Adrenal gland (tissue), 5 donors: ENCODE measurements around the gene MGRN1.

Experiments used
- POLR2A ChIP-seq, 2 donors: fragments of 450-650 bp; IDR thresholded peaks; one replicate each; pipeline ENCODE4 v1.6.1; 2017; ENCODE audit warnings: antibody characterized with exemption in 2 of 2, mild to moderate bottlenecking in 2 of 2, moderate library complexity in 1 of 2
- TF ChIP-seq, protein P1 (sequence below), 6 experiments: fragments of 450-650 bp in 4 of 6; fragments of 200-600 bp in 2 of 6; sonication (generic) in 1 of 6; IDR thresholded peaks; 1 replicate in 5 of 6; 2 replicates in 1 of 6; pipeline versions ENCODE4 v1.5.1 to v1.8.0; 2016 to 2021; ENCODE audit warnings: antibody characterized with exemption in 6 of 6, mild to moderate bottlenecking in 2 of 6, moderate library complexity in 1 of 6
- donor health status: DM: no; HTN: no; CAD: no.

DNA sequence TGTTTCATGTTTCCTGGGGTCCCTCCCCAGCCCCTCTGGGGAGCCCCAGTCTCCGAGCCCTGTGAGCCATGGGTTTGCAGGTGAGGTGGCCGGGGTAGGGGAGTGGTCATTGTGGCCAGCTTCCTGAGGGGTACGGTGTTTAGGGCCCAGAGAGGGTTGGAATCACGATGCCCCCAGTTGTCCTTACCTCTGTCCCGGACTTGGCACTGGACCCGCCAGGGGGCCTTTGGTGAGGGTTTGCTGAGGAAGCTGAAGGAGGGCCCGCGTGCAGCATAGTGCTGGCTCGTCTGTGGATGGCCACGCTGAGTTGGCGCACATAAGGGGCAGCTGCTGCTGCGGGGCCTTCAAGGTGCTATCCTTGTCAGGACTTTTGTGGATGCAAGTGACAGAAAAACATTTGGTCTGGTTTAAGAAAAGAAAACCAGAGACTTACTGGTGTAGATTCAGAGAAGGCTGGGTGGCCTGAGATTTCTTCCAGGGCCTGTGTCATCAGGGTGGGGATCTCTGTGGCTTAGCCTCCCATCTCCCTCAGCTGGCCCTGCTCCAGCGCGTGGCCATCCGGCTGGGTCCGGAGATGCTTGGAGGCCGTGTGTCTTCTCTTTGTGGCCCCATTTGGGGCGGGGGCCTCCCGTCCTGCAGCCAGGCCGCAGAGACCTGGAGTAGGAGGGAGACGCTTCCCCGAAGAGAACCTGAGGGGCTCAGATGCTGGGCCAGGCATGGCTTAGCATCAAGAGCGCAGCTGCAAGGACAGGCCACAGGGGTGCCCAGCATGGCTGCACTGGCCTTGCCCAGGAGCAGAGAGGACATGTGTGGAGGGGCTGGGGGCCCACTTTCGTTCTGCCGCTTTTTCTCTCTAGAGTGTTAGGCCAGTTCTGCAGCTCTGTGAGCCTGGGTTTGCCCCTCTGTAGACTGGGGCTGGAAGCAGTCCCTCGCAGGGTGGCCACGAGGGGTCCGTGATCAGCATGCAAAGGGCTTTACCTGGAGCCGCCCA lies 35.0 kb downstream of the MGRN1 start:
- TF ChIP-seq, protein P1, sequence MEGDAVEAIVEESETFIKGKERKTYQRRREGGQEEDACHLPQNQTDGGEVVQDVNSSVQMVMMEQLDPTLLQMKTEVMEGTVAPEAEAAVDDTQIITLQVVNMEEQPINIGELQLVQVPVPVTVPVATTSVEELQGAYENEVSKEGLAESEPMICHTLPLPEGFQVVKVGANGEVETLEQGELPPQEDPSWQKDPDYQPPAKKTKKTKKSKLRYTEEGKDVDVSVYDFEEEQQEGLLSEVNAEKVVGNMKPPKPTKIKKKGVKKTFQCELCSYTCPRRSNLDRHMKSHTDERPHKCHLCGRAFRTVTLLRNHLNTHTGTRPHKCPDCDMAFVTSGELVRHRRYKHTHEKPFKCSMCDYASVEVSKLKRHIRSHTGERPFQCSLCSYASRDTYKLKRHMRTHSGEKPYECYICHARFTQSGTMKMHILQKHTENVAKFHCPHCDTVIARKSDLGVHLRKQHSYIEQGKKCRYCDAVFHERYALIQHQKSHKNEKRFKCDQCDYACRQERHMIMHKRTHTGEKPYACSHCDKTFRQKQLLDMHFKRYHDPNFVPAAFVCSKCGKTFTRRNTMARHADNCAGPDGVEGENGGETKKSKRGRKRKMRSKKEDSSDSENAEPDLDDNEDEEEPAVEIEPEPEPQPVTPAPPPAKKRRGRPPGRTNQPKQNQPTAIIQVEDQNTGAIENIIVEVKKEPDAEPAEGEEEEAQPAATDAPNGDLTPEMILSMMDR (IDR thresholded peaks at IDR 0.05), result no peak
- TF ChIP-seq POLR2A (IDR thresholded peaks at IDR 0.05), result no peak
